ENCODE data around the gene CXCL10.
A peak's percentile ranks its signal among the peaks of the same experiment; 100 is the strongest.

The CXCL10 gene

GRCh38 chr4:76009311-76009710 lies 14.0 kb downstream of the CXCL10 start:
- no peak overlapping the region for H3K27ac ChIP-seq
- ChIA-PET CTCF (interaction anchor here (0.6 to 1.1 kb wide), 2 partner anchors 27 to 45 kb away, joined by 3 to 5 read pairs; partner anchors contain the start of gene CXCL11), POLR2A (ENCODE audit: low non-redundant PET) (no interaction called here)
- no peak for DNase-seq (ENCODE audit: low spot score)
- no peak for TF ChIP-seq CTCF (conservative IDR thresholded peaks at IDR 0.05; ENCODE audit: low read depth)

GRCh38 chr4:76007089-76007862 lies 16.0 kb downstream of the CXCL10 start, which contains the start of gene CXCL9:
TSS of gene CXCL9 (minus strand) at chr4:76007509. CDS start at chr4:76007449, 60 bp downstream.
- no peak for TF ChIP-seq CTCF (conservative IDR thresholded peaks at IDR 0.05; ENCODE audit: low read depth)
- H3K27ac ChIP-seq: no peak within 1 kb of the TSS
- ChIA-PET POLR2A (ENCODE audit: low non-redundant PET) (no interaction called here), CTCF (interaction anchor here (0.6 to 0.7 kb wide), 2 partner anchors 18 to 325 kb away, joined by 3 read pairs; no protein-coding TSS in a partner anchor)
- peak; percentile 74 for DNase-seq (ENCODE audit: low spot score)

GRCh38 chr4:76003620-76004019 lies 19.7 kb downstream of the CXCL10 start:
- no peak overlapping the region for H3K27ac ChIP-seq
- DNase-seq (ENCODE audit: low spot score): no peak
- POLR2A ChIA-PET (ENCODE audit: low non-redundant PET): no interaction called here
- CTCF ChIA-PET: no interaction called here
- no peak for TF ChIP-seq CTCF (conservative IDR thresholded peaks at IDR 0.05; ENCODE audit: low read depth)

GRCh38 chr4:76003035-76003434 lies 20.3 kb downstream of the CXCL10 start:
- no peak for TF ChIP-seq CTCF (conservative IDR thresholded peaks at IDR 0.05; ENCODE audit: low read depth)
- no peak overlapping the region for H3K27ac ChIP-seq
- CTCF ChIA-PET: no interaction called here
- no peak for DNase-seq (ENCODE audit: low spot score)
- POLR2A ChIA-PET (ENCODE audit: low non-redundant PET): no interaction called here

GRCh38 chr4:76002176-76002575 lies 21.1 kb downstream of the CXCL10 start:
- CTCF ChIA-PET: no interaction called here

GRCh38 chr4:76001700-76002099 lies 21.6 kb downstream of the CXCL10 start:
- ChIA-PET POLR2A (ENCODE audit: low non-redundant PET) (no interaction called here), CTCF (no interaction called here)
- no peak for TF ChIP-seq CTCF (conservative IDR thresholded peaks at IDR 0.05; ENCODE audit: low read depth)
- no peak for DNase-seq (ENCODE audit: low spot score)
- H3K27ac ChIP-seq: no peak overlapping the region

More at GRCh38 chr4:76002176-76002575, 21.1 kb downstream of the CXCL10 start:
- no peak for DNase-seq (ENCODE audit: low spot score)
- H3K27ac ChIP-seq: no peak overlapping the region
- no peak for TF ChIP-seq CTCF (conservative IDR thresholded peaks at IDR 0.05; ENCODE audit: low read depth)
- POLR2A ChIA-PET (ENCODE audit: low non-redundant PET): no interaction called here
